H1 (cell line): ENCODE results near the gene SHISA6. TPM values are rescaled to one million over a fixed set of nuclear protein-coding genes. Genes with fewer than 3 reads are reported as not detected.
A peak's percentile ranks its signal among the peaks of the same experiment; 100 is the strongest.

Experiments
- CTCF ChIA-PET: fragments of 300-600 bp; sonication (Branson Sonifier 250); formaldehyde crosslinking; loops from one replicate; lab custom pipeline; 2021; ENCODE audit not compliant: partially characterized antibody; lab: Charles Lee
- POLR2A ChIA-PET: fragments of 300-600 bp; sonication (Branson Sonifier 250); formaldehyde crosslinking; loops from one replicate; lab custom pipeline; 2021; ENCODE audit warnings: inconsistent platforms; ENCODE audit not compliant: partially characterized antibody; lab: Charles Lee
- DNase-seq, 2 experiments: peaks; one replicate each; pipeline versions ENCODE4 v3.0.0 to v3.0.0-alpha.2; 2010 to 2022; ENCODE audit warnings: low spot score in 2 of 2, low read depth in 1 of 2, mixed read lengths in 1 of 2
- FAIRE-seq: peaks from 2 replicates; lab custom pipeline; 2011; peaks lifted over from hg19 to GRCh38; lab: Jason Lieb, UNC
- H2AFZ ChIP-seq: 2 replicates; pipeline ENCODE4 v1.8.1; 2012; ENCODE audit warnings: low read length, inconsistent platforms
- H2AK5ac ChIP-seq: 2 replicates; pipeline ENCODE4 v1.6.1; 2013; ENCODE audit warnings: low read depth, low read length
- H2BK120ac ChIP-seq: replicated peaks from 2 replicates; pipeline ENCODE3; 2013; ENCODE audit warnings: low read depth, low read length, inconsistent platforms
- H2BK12ac ChIP-seq: 2 replicates; pipeline ENCODE4 v1.6.1; 2013; ENCODE audit warnings: low read depth, low read length
- H2BK15ac ChIP-seq: 2 replicates; pipeline ENCODE4 v1.6.1; 2013; ENCODE audit warnings: low read length
- H2BK20ac ChIP-seq: 2 replicates; pipeline ENCODE4 v1.6.1; 2013; ENCODE audit warnings: low read length
- H2BK5ac ChIP-seq: 2 replicates; pipeline ENCODE4 v1.6.1; 2013; ENCODE audit warnings: low read depth, low read length
- H3K14ac ChIP-seq: 2 replicates; pipeline ENCODE4 v1.6.1; 2013; ENCODE audit warnings: inconsistent platforms; ENCODE audit not compliant: insufficient read length
- H3K18ac ChIP-seq: 2 replicates; pipeline ENCODE4 v1.6.1; 2013; ENCODE audit warnings: low read length; ENCODE audit errors: extremely low read depth
- H3K23ac ChIP-seq: 2 replicates; pipeline ENCODE4 v1.6.1; 2013; ENCODE audit warnings: inconsistent platforms; ENCODE audit not compliant: insufficient read length
- H3K23me2 ChIP-seq: 2 replicates; pipeline ENCODE4 v1.6.1; 2013; ENCODE audit warnings: low read depth, low read length
- H3K27ac ChIP-seq: 2 replicates; pipeline ENCODE4 v1.6.1; 2011; ENCODE audit warnings: low read depth, low read length, inconsistent platforms
- H3K27me3 ChIP-seq, 4 experiments: replicated peaks in 1 of 4; 1 replicate in 1 of 4; 2 replicates in 3 of 4; pipeline versions ENCODE4 v1.6.1 to v1.8.1; 2011 to 2013; ENCODE audit warnings: low read length in 3 of 4, mild to moderate bottlenecking in 3 of 4, inconsistent platforms in 2 of 4, mixed read lengths in 2 of 4, moderate library complexity in 1 of 4; ENCODE audit not compliant: control insufficient read depth in 3 of 4, insufficient read depth in 3 of 4; ENCODE audit errors: extremely low read depth in 1 of 4
- H3K36me3 ChIP-seq, 4 experiments: 2 replicates each; pipeline versions ENCODE4 v1.6.1 to v1.8.1; 2011 to 2013; ENCODE audit warnings: mild to moderate bottlenecking in 4 of 4, low read length in 3 of 4, moderate library complexity in 2 of 4, control low read depth in 1 of 4, inconsistent platforms in 1 of 4; ENCODE audit not compliant: insufficient read depth in 4 of 4, control insufficient read depth in 2 of 4
- H3K4ac ChIP-seq: replicated peaks from 2 replicates; pipeline ENCODE3; 2013; ENCODE audit warnings: low read length, low read depth, mixed read lengths, inconsistent platforms; ENCODE audit not compliant: insufficient read length
- H3K4me1 ChIP-seq, 4 experiments: replicated peaks in 1 of 4; 1 replicate in 1 of 4; 2 replicates in 3 of 4; pipeline versions ENCODE4 v1.6.1 to v1.8.1; 2011 to 2013; ENCODE audit warnings: low read length in 3 of 4, inconsistent platforms in 2 of 4, mixed read lengths in 1 of 4; ENCODE audit not compliant: insufficient read depth in 4 of 4, control insufficient read depth in 3 of 4
- H3K4me2 ChIP-seq, 2 experiments: 2 replicates each; pipeline versions ENCODE4 v1.6.1 to v1.8.1; 2011 to 2013; ENCODE audit warnings: low read depth in 2 of 2, low read length in 2 of 2, control low read depth in 1 of 2, inconsistent platforms in 1 of 2, mild to moderate bottlenecking in 1 of 2; ENCODE audit not compliant: insufficient read depth in 1 of 2
- H3K4me3 ChIP-seq, 4 experiments: fragments of 200-600, 300-600 bp in 1 of 4; sonication (generic), shearing (Covaris generic), sonication (Bioruptor Twin) in 1 of 4; 2 replicates each; pipeline versions ENCODE4 v1.5.1 to v1.8.1; 2011 to 2016; ENCODE audit warnings: low read length in 4 of 4, low read depth in 3 of 4, control low read depth in 2 of 4, inconsistent platforms in 2 of 4, mild to moderate bottlenecking in 2 of 4, mixed read lengths in 1 of 4, moderate library complexity in 1 of 4; ENCODE audit not compliant: insufficient read depth in 2 of 4; ENCODE audit errors: extremely low read depth in 1 of 4
- H3K56ac ChIP-seq: replicated peaks from 2 replicates; pipeline ENCODE3; 2013; ENCODE audit warnings: low read depth, mild to moderate bottlenecking, mixed read lengths, low read length, inconsistent platforms; ENCODE audit not compliant: insufficient read length
- H3K79me1 ChIP-seq: 2 replicates; pipeline ENCODE4 v1.6.1; 2013; ENCODE audit warnings: low read depth, low read length, control low read depth
- H3K79me2 ChIP-seq, 2 experiments: 2 replicates each; pipeline versions ENCODE4 v1.6.1 to v1.8.1; 2012 to 2013; ENCODE audit warnings: low read length in 2 of 2, mild to moderate bottlenecking in 2 of 2, inconsistent platforms in 1 of 2; ENCODE audit not compliant: insufficient read depth in 2 of 2, control insufficient read depth in 1 of 2
- H3K9ac ChIP-seq, 4 experiments: replicated peaks in 1 of 4; 1 replicate in 1 of 4; 2 replicates in 3 of 4; pipeline versions ENCODE4 v1.6.1 to v1.8.1; 2011 to 2013; ENCODE audit warnings: low read depth in 3 of 4, low read length in 3 of 4, control low read depth in 2 of 4, mild to moderate bottlenecking in 2 of 4, moderate library complexity in 2 of 4, inconsistent platforms in 1 of 4; ENCODE audit errors: extremely low read depth in 1 of 4
- H3K9me3 ChIP-seq, 2 experiments: 2 replicates each; pipeline versions ENCODE4 v1.6.1 to v1.8.1; 2012 to 2013; ENCODE audit warnings: mild to moderate bottlenecking in 2 of 2, moderate library complexity in 2 of 2, control low read depth in 1 of 2, inconsistent platforms in 1 of 2, low read depth in 1 of 2, low read length in 1 of 2, mixed read lengths in 1 of 2; ENCODE audit not compliant: insufficient read depth in 2 of 2
- H4K20me1 ChIP-seq, 2 experiments: replicated peaks in 1 of 2; 2 replicates each; pipeline versions ENCODE3 to v1.8.1; 2011 to 2013; ENCODE audit warnings: inconsistent platforms in 2 of 2, low read length in 2 of 2, mild to moderate bottlenecking in 1 of 2; ENCODE audit not compliant: insufficient read depth in 2 of 2, control insufficient read depth in 1 of 2
- H4K5ac ChIP-seq: 2 replicates; pipeline ENCODE4 v1.6.1; 2013; ENCODE audit warnings: low read length, low read depth, mixed read lengths, inconsistent platforms; ENCODE audit not compliant: insufficient read length
- H4K8ac ChIP-seq: 2 replicates; pipeline ENCODE4 v1.8.0; 2013; ENCODE audit warnings: mild to moderate bottlenecking, moderate library complexity, low read length, inconsistent platforms; ENCODE audit not compliant: insufficient read depth; ENCODE audit errors: extremely low read depth
- H4K91ac ChIP-seq: replicated peaks from 2 replicates; pipeline ENCODE3; 2013; ENCODE audit warnings: low read length, mixed read lengths, inconsistent platforms; ENCODE audit not compliant: insufficient read length
- BACH1 ChIP-seq: IDR thresholded peaks from 2 replicates; pipeline ENCODE4 v1.6.1; 2012; ENCODE audit warnings: low read length, improper control_type of control experiment
- KDM1A ChIP-seq: fragments of 200-600, 300-600 bp; sonication (generic); IDR thresholded peaks from 2 replicates; pipeline ENCODE4 v1.7.1; 2016; ENCODE audit warnings: mild to moderate bottlenecking, low read length, borderline replicate concordance
- WGBS, 2 experiments: shearing (Covaris generic) in 1 of 2; methylation state at CpG; one replicate each; pipeline versions ENCODE4 v1.1.6 to v1.1.7; 2013 to 2015; ENCODE audit warnings: low lambda C conversion rate in 2 of 2, mixed read lengths in 2 of 2, inconsistent platforms in 1 of 2, low coverage in 1 of 2, missing lambda C conversion rate in 1 of 2; ENCODE audit not compliant: insufficient replicate concordance in 2 of 2, insufficient coverage in 1 of 2, insufficient read length in 1 of 2; ENCODE audit errors: extremely low coverage in 1 of 2, missing lambda C conversion rate in 1 of 2; 5-methylcytosine and 5-hydroxymethylcytosine counted together
- polyA plus RNA-seq, 7 experiments: library from polyadenylated mRNA; depleted of rRNA in 3 of 7; stranded (reverse) in 5 of 7; unstranded in 2 of 7; fragments of >200 nt in 5 of 7; fragments of 200-250 nt in 2 of 7; gene quantifications; 1 replicate in 5 of 7; 2 replicates in 1 of 7; 4 replicates in 1 of 7; pipeline versions ENCODE4 v1.2.1 to v1.2.3, GENCODE V29; 2011 to 2013; ENCODE audit warnings: missing spikeins in 2 of 7, mixed read lengths in 2 of 7
- total RNA-seq: library from RNA; stranded (reverse); fragmentation: NEBNext Ultra II Directional; extraction: Animal tissue kit (Norgen Biotek cat#: 25700); gene quantifications from 2 replicates; pipeline ENCODE4 v1.2.1, GENCODE V29; 2021

SHISA6 gene
- total and polyA plus RNA-seq, 2 of the 8 experiments (the other 6 are each of a cell fraction or from before 2014, with no cell fraction given), result 2.9 to 4.8 TPM

- Histone ChIP-seq H3K79me2 (no peaks in the 10 kb centered on the region), H2BK20ac (no peak overlapping the region), H3K18ac (no peak overlapping the region), H2BK12ac (no peak overlapping the region), H4K91ac (no peak overlapping the region), H3K36me3 (no peaks in the 10 kb centered on the region), H2BK15ac (no peak overlapping the region), H3K4ac (no peak overlapping the region), H2BK5ac (no peak overlapping the region), H4K5ac (no peak overlapping the region), H2BK120ac (no peak overlapping the region), H3K56ac (no peak overlapping the region), H3K4me3 (no peak overlapping the region), H3K23ac (no peak overlapping the region), H3K79me1 (no peaks in the 10 kb centered on the region), H3K9ac (no peak overlapping the region), H3K23me2 (no peaks in the 10 kb centered on the region), H3K4me2 (no peak overlapping the region), H2AFZ (no peak overlapping the region), H3K4me1 (no peaks in the 10 kb centered on the region), H3K27ac (no peak overlapping the region), H3K9me3 (no peaks in the 10 kb centered on the region), H3K27me3 (no peaks in the 10 kb centered on the region), H4K8ac (no peak overlapping the region), H2AK5ac (no peak overlapping the region), H3K14ac (no peak overlapping the region), H4K20me1 (no peaks in the 10 kb centered on the region)
- peak; percentile 63; the same call in 1 of the 2 replicates for TF ChIP-seq KDM1A
- no peak for TF ChIP-seq BACH1
- peak in 1 of 2 experiments; percentile 1 for DNase-seq
- 96% methylated on average over 5 of the region's 5 CpGs; no CpG with 5 or more reads in 1 of the 2 experiments for WGBS, 2 experiments
- CTCF ChIA-PET, result no interaction called here
- POLR2A ChIA-PET, result no interaction called here
- FAIRE-seq, result no peak
These were observed 77.2 kb downstream of the SHISA6 start for GRCh38 chr17:11318207-11318606.
